ENCODE measurements around the gene ANTXR1.

The ANTXR1 gene

GRCh38 chr2:69201259-69201658 is 188.3 kb downstream of the ANTXR1 start:
- in situ Hi-C loops (cut with MboI; ENCODE audit: low sequenced_read_pairs), result no loop called here

DNA sequence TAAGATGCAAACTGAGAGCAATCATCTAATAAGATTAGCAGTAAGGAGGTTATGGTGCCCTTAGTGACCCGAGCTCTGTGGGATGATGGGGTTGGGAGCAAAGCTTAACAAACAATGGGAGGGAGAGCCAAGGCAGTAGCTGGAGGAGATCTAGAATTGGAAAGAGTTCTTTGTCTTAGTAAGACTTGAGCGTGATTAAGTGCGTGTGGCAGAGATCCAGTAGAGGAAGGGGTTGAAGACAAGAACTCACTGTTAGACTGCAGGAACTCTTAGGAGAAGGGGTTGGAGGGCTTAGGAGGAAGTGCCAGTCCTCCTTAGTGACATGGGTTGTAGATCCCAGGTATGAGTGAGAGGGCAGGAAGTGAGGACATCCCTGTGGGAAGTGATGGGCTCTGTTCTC is 189.3 kb downstream of the ANTXR1 start:
- in situ Hi-C loops (cut with MboI; ENCODE audit: low sequenced_read_pairs), result no loop called here

DNA sequence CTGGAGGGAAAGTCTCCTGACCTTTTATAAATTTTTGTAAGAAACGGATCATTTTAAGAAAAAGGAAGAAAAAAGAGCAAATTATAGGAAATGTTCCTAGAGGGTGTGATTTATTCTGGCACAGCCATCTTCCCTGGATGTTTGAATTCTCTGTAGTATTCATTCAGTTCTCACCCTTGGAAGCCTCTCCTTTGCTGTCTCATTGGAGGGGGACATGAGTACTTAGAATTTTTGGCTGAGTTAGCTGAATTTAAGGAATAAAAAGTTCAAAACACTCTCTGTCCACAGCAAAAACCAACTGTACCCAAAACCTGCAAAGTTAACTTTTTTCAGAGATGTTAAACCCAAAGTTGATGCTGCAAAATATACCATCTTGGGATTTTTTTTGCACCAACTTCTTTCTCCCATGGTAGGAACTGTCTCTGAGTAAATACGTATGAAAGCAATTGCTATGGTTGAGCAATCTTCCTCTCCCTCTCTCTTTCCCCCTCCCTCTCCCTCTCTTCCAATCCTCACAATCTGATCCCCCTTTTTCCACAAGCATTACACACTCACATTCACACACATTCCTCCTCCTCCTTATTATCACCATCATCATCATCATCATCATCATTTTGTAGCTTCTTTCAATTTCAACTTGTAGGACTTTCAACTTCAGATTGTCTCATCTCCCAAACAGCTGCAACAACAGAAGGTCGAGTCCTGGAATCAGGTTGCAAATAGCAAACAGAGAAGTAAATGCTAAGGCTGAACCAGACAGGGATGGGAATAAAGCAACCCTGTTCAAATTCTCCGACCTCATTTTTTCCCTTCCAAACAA is 190.4 kb downstream of the ANTXR1 start:
- in situ Hi-C loops (cut with MboI; ENCODE audit: low sequenced_read_pairs), result no loop called here

DNA sequence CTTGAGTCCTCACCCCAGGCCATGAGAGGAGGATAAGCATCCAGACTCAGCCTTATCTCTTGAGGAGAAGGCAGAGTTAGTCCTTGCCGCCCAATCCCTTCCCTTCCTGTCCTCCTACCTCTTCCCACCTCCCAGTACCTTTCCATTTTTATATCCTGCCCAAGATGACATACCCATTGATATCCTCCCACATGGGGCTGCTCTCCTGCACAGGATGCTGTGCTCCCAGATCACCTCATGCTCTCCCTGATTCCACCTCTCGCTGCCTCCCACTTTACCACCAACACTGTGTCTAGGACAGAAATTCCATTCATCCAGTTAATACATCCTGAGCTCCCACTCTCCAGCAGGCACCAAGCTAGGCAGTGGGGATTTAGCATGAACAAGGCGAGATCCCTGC is 191.7 kb downstream of the ANTXR1 start:
- in situ Hi-C loops (cut with MboI; ENCODE audit: low sequenced_read_pairs), result no loop called here

- in situ Hi-C loops (cut with MboI; ENCODE audit: low sequenced_read_pairs), result no loop called here
Measured at GRCh38 chr2:69205076-69205475, 192.1 kb downstream of the ANTXR1 start.

GRCh38 chr2:69205491-69205890 is 192.5 kb downstream of the ANTXR1 start:
- in situ Hi-C loops (cut with MboI; ENCODE audit: low sequenced_read_pairs), result no loop called here

DNA sequence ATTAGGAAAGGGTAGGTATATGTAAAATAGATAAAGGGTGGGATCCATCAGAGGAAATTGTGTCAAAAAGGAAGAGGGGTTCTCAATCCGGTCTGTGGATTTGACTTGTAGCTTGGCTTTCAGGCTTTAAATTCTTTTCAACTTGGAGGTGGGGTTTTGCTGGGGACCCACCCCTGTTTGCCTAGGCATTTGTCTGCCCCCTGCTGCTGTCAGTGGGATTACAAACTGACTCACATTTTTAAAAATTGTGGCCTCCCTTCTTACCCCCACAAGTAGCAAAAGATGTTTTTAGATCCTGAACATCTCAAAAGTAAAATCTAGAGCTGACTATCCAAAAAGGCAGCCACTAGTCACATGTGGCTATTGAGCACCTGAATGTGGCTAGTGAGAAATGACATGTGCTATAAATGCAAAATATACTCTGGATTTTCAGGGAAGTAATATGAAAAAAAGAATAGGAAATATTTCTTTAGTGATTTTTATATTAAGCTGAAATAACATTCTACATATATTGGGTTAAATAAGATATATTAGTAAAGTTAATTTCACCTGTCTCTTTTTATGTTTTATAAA is 195.1 kb downstream of the ANTXR1 start:
- in situ Hi-C loops (cut with MboI; ENCODE audit: low sequenced_read_pairs), result no loop called here

DNA sequence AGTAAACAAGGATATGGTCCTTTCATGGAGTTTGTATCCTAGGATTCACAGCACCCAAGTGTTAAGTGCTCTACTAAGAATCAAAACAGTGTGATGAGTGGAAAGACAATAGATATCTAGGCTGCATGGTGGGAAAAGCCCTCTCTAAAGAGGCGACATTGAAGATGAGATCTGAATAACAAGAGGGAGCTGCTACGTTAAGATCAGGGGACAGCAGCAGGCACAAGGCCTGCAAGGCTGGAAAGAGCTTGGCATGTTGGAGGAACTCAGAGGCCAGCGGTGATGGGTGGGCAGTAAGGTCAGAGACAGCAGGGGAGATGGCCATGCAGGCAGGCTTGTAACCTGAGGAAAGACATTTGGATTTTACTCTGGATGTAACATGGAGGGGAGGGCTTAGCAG is 196.5 kb downstream of the ANTXR1 start:
- in situ Hi-C loops (cut with MboI; ENCODE audit: low sequenced_read_pairs), result no loop called here

- in situ Hi-C loops (cut with MboI; ENCODE audit: low sequenced_read_pairs), result no loop called here
Measured at GRCh38 chr2:69210385-69210784, 197.4 kb downstream of the ANTXR1 start.

- in situ Hi-C loops (cut with MboI; ENCODE audit: low sequenced_read_pairs), result no loop called here
Measured at GRCh38 chr2:69211048-69211447, 198.1 kb downstream of the ANTXR1 start.

- in situ Hi-C loops (cut with MboI; ENCODE audit: low sequenced_read_pairs), result no loop called here
Measured at GRCh38 chr2:69211686-69212085, 198.7 kb downstream of the ANTXR1 start.

- in situ Hi-C loops (cut with MboI; ENCODE audit: low sequenced_read_pairs), result no loop called here
Measured at GRCh38 chr2:69212238-69213028, 199.5 kb downstream of the ANTXR1 start.

- in situ Hi-C loops (cut with MboI; ENCODE audit: low sequenced_read_pairs), result no loop called here
Measured at GRCh38 chr2:69213201-69213600, 200.2 kb downstream of the ANTXR1 start.

GRCh38 chr2:69213782-69214181 is 200.8 kb downstream of the ANTXR1 start:
- in situ Hi-C loops (cut with MboI; ENCODE audit: low sequenced_read_pairs), result no loop called here

DNA sequence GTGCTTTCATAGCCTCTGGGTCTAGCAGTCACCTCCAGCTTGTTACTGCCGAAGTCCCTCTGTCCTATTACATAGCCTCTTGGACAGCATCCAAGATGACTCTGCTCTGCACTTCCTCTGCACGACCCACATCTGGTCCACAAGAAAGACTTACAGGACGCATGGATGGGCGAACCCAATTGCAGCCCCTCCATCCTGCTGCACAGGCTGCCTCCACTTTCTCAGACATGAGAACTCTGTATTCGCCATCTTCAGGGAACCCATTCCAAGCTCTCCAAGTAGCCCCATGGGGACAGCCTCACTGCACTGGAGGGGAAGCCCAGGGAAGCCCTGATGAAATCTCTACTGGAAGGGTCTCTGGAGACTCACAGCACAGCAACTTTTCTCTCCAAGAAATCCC is 201.9 kb downstream of the ANTXR1 start:
- in situ Hi-C loops (cut with MboI; ENCODE audit: low sequenced_read_pairs), result no loop called here

GRCh38 chr2:69216535-69217332 is 203.8 kb downstream of the ANTXR1 start:
- in situ Hi-C loops (cut with MboI; ENCODE audit: low sequenced_read_pairs), result no loop called here

- in situ Hi-C loops (cut with MboI; ENCODE audit: low sequenced_read_pairs), result no loop called here
Measured at GRCh38 chr2:69217333-69218080, 204.5 kb downstream of the ANTXR1 start.

GRCh38 chr2:69221512-69221911 is 208.5 kb downstream of the ANTXR1 start:
- in situ Hi-C loops (cut with MboI; ENCODE audit: low sequenced_read_pairs), result no loop called here

DNA sequence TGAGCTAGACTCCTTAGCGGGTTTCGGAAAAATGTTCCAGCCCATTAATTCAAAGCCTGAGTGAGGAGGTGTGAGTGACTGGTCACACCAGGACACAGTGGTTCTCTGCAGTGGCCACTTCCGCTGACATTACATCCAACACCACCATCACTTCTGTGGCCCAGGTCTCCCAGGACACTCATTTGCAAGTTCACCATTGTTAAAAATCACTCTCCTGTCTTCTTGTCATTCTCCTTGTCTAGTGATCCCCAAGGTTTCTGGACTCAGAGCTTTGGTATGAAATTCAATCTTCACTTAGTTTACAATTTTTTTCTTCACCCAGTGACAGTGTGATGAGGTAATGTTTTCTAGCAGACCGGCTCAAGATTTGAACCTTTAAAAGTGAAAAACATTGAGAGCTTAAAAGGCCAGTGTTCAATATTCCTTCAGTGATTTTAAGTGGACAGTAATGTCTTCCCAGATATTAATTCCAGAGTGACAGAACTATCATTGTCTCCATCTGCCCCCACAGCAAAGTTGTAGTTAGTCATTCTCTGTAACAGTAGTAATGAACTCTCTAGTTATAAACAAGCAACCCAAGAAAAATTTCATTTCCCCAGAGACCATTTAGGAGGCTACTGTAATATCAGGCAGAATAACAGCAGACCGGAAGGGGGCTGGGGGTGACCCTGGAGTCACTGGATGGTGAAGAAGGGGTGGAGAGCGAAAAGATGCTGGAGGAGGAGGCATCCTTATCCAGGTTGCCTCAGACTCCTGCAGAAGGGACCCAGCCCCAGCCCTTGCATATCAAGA is 209.2 kb downstream of the ANTXR1 start:
- in situ Hi-C loops (cut with MboI; ENCODE audit: low sequenced_read_pairs), result no loop called here

Measured in HL-60/S4 (cell line).